Measurements from ENCODE around the gene BRD8. TPM values are rescaled to one million over a fixed set of nuclear protein-coding genes. Genes with fewer than 3 reads are reported as not detected.

Gene BRD8
- total RNA-seq, 1 donor from 2014 or later = 31.9 TPM

DNA sequence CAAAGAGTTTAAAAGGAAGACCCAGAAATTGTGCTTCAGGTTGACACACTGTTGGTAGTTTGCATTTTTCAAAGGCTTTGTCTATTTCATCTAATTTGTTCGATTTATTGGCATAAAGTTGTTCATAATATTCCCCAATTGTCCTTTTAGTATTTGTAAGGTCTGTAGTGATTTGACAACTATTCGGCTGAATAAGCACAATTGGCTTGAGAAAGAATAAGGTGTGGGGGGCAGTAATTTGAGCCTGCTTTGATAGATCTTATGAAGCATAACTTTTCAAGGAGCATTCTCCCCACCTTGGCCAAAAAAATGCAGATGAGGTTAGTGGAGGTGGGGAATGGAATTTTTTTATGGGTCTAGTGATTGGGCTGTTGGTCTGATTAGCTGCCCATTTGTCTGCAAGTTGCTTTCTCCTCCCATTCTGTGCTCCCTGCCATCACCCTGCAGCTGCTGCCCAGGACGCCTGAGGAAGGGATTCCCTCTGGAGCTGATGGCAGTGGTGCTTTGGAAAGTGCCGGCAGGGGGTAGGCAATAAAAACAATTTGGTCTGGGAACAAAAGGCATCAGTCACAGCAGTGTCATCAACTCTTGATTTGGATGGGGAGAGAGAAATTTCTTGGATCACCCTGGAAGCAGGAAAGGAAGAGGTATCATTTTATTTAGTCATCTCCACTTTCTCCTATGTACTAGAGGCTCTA is 68.0 kb downstream of the BRD8 start:
- intact Hi-C loops (cut with DNase I) = no loop called here
- no peak for DNase-seq (ENCODE audit: low spot score)

GRCh38 chr5:138109463-138110265 is 68.8 kb downstream of the BRD8 start:
- intact Hi-C loops (cut with DNase I) = no loop called here
- DNase-seq (ENCODE audit: low spot score) = no peak

DNA sequence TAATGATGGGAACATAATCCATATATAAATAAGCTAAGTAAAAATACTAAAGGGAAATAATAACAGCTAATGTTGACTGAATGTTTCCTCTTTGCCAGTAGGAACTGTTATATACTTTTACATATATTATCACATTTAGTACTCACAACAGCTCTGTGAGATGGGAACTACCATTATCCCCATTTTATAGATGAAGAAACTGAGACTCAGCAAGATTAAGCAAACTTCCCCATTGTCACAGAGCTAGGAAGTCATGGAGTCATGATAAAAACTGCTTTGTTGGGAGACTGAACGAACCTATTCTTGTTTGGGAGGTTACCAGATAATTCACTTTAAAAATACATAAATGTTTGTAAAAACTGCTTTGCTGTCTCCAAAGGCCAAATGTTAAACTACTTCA is 71.2 kb downstream of the BRD8 start:
- DNase-seq (ENCODE audit: low spot score) = no peak
- intact Hi-C loops (cut with DNase I) = no loop called here

GRCh38 chr5:138105709-138106108 is 72.7 kb downstream of the BRD8 start:
- DNase-seq (ENCODE audit: low spot score) = no peak
- intact Hi-C loops (cut with DNase I) = no loop called here

DNA sequence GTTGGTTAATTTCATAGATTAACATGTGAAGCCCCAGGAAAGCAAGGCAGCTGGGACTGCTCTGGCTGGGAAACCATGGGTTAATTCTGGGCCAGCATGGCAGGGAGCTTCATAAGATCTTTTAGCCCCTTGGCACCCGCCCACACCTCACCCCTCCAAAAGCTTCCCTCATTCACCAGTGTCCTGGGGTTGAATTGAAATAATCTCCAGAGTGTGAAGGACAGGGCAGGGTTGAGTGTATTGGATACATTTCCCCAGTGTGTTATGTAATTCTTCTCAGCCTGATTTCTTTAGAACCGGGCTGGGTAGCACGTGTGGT is 75.2 kb downstream of the BRD8 start:
- DNase-seq (ENCODE audit: low spot score) = no peak
- intact Hi-C loops (cut with DNase I) = no loop called here

- no peak for DNase-seq (ENCODE audit: low spot score)
- intact Hi-C loops (cut with DNase I) = no loop called here
These were observed 75.7 kb downstream of the BRD8 start for GRCh38 chr5:138102454-138103318.

- no peak for DNase-seq (ENCODE audit: low spot score)
- intact Hi-C loops (cut with DNase I) = no loop called here
These were observed 81.2 kb downstream of the BRD8 start for GRCh38 chr5:138096997-138097828.

DNA sequence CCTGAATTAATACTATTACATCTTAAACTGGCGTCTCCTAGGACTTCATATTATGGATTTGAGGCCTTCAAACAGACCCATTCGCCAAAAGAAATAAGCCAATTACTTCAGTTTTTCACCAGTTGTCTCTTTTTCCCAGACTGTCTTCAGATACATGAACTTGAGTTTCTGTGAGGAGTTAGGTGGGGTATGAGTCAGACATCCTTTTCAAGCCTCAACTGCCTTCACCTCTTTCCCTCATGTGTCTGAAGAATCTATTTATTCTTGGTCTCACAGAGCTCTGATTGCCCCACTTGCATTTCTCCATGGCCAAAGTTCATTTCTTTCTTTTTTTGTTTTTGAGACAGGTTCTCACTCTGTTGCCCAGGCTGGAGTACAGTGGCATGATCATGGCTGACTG is 82.1 kb downstream of the BRD8 start:
- no peak for DNase-seq (ENCODE audit: low spot score)
- intact Hi-C loops (cut with DNase I) = no loop called here

- intact Hi-C loops (cut with DNase I) = no loop called here
- DNase-seq (ENCODE audit: low spot score) = no peak
These were observed 83.1 kb downstream of the BRD8 start for GRCh38 chr5:138095100-138095907.

DNA sequence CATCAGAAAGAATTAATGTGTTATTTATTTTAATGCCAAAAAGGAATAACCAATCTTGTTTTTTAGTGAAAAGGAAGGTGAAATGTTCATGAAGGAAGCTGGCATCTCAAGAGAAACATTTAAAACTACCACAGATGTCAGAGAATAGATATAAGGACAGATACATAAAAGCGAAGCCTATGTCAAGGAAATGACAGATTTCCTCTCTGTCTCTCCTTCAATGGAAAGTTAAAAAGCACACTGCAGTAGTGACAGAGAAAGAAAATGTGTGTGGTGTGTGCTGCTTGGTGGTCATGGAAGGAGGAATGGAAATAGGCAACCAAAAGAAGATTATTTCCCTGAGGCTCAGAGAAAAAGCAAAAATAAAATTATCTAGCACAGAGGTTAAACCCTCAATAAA is 85.4 kb downstream of the BRD8 start:
- DNase-seq (ENCODE audit: low spot score) = no peak
- intact Hi-C loops (cut with DNase I) = no loop called here

- no peak for DNase-seq (ENCODE audit: low spot score)
- intact Hi-C loops (cut with DNase I) = no loop called here
These were observed 86.1 kb downstream of the BRD8 start for GRCh38 chr5:138092301-138092700.

DNA sequence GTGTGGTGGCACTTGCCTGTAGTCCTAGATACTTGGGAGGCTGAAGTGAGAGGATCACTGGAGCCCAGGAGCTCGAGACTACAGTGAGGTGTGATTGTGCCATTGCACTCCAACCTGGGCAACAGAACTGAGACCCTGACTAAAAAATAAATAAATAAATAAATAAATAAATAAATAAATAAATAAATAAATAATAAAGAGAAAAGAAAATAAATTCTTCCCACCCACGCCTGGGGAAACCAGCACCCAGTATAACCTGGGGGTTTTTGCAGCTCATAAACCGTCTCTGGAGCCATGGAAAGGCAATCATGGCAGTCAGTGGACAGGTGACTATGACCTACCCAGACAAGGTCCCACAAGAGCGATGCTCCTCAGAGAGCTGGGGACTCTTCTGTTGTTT is 86.7 kb downstream of the BRD8 start:
- intact Hi-C loops (cut with DNase I) = no loop called here
- no peak for DNase-seq (ENCODE audit: low spot score)

Other genes starting within 250 kb of the BRD8 start
- gene FAM13B, start 145.6 kb downstream of the BRD8 start, total RNA-seq = 26.5 TPM
- not detected for gene WNT8A, start 94.6 kb downstream of the BRD8 start, total RNA-seq
- 2.0 TPM for gene NME5, start 39.2 kb downstream of the BRD8 start, total RNA-seq
- gene KIF20A, start 482 bp upstream of the BRD8 start, total RNA-seq = 0.16 TPM
- gene CDC23, start 34.7 kb upstream of the BRD8 start, total RNA-seq = 17.9 TPM
- 0.48 TPM for gene GFRA3, start 96.0 kb upstream of the BRD8 start, total RNA-seq
- 0.19 TPM for gene CDC25C, start 153.2 kb upstream of the BRD8 start, total RNA-seq
- gene FAM53C, start 159.6 kb upstream of the BRD8 start, total RNA-seq = 23.8 TPM
- gene KDM3B, start 174.1 kb upstream of the BRD8 start, total RNA-seq = 48.5 TPM